ENCODE measurements around the gene ACTRT3.
A peak's percentile ranks its signal among the peaks of the same experiment; 100 is the strongest.

The ACTRT3 gene

GRCh38 chr3:169792359-169792758, 23.0 kb upstream of the ACTRT3 start:
- Histone ChIP-seq H3K4me3 (ENCODE audit: low read length) (no peak overlapping the region), H3K4me1 (ENCODE audit: insufficient read depth, low read length) (no peaks in the 10 kb centered on the region; the same call in 1 of the 2 replicates), H3K27ac (ENCODE audit: low read depth, low read length) (no peak overlapping the region), H3K9me3 (ENCODE audit: insufficient read depth, low read depth, low read length) (no peaks in the 10 kb centered on the region), H3K27me3 (ENCODE audit: insufficient read depth, low read length) (no peaks in the 10 kb centered on the region), H3K36me3 (ENCODE audit: insufficient read depth, low read length) (peaks cover 38% of the 10 kb centered on the region), H3K9ac (ENCODE audit: low read depth, low read length) (no peak overlapping the region)
- WGBS, result 100% methylated on average over 1 of the region's 1 CpG

GRCh38 chr3:169790687-169791429, 21.5 kb upstream of the ACTRT3 start:
- WGBS, result 87% methylated on average over 4 of the region's 4 CpGs
- Histone ChIP-seq H3K4me3 (ENCODE audit: low read length) (no peak overlapping the region), H3K9me3 (ENCODE audit: insufficient read depth, low read depth, low read length) (no peaks in the 10 kb centered on the region), H3K27me3 (ENCODE audit: insufficient read depth, low read length) (no peaks in the 10 kb centered on the region), H3K36me3 (ENCODE audit: insufficient read depth, low read length) (peaks cover 53% of the 10 kb centered on the region), H3K4me1 (ENCODE audit: insufficient read depth, low read length) (no peaks in the 10 kb centered on the region; the same call in 1 of the 2 replicates), H3K9ac (ENCODE audit: low read depth, low read length) (no peak overlapping the region), H3K27ac (ENCODE audit: low read depth, low read length) (no peak overlapping the region)

GRCh38 chr3:169790219-169790618, 20.9 kb upstream of the ACTRT3 start:
- Histone ChIP-seq H3K27ac (ENCODE audit: low read depth, low read length) (no peak overlapping the region), H3K9me3 (ENCODE audit: insufficient read depth, low read depth, low read length) (no peaks in the 10 kb centered on the region), H3K27me3 (ENCODE audit: insufficient read depth, low read length) (no peaks in the 10 kb centered on the region), H3K9ac (ENCODE audit: low read depth, low read length) (no peak overlapping the region), H3K4me3 (ENCODE audit: low read length) (no peak overlapping the region), H3K36me3 (ENCODE audit: insufficient read depth, low read length) (peaks cover 59% of the 10 kb centered on the region), H3K4me1 (ENCODE audit: insufficient read depth, low read length) (no peaks in the 10 kb centered on the region; the same call in 1 of the 2 replicates)

GRCh38 chr3:169787791-169788190, 18.4 kb upstream of the ACTRT3 start:
- H3K9ac ChIP-seq (ENCODE audit: low read depth, low read length), result no peak overlapping the region
- no peaks in the 10 kb centered on the region; the same call in 1 of the 2 replicates for H3K4me1 ChIP-seq (ENCODE audit: insufficient read depth, low read length)
- H3K4me3 ChIP-seq (ENCODE audit: low read length), result no peak overlapping the region
- no CpG with 5 or more reads among the region's 1 CpG for whole genome bisulfite sequencing
- H3K27ac ChIP-seq (ENCODE audit: low read depth, low read length), result no peak overlapping the region
- peaks cover 83% of the 10 kb centered on the region for H3K36me3 ChIP-seq (ENCODE audit: insufficient read depth, low read length)
- H3K27me3 ChIP-seq (ENCODE audit: insufficient read depth, low read length), result no peaks in the 10 kb centered on the region
- no peaks in the 10 kb centered on the region for H3K9me3 ChIP-seq (ENCODE audit: insufficient read depth, low read depth, low read length)

- H3K27ac ChIP-seq (ENCODE audit: low read depth, low read length), result no peak overlapping the region
- H3K4me3 ChIP-seq (ENCODE audit: low read length), result no peak overlapping the region
- H3K9ac ChIP-seq (ENCODE audit: low read depth, low read length), result no peak overlapping the region
- H3K9me3 ChIP-seq (ENCODE audit: insufficient read depth, low read depth, low read length), result no peaks in the 10 kb centered on the region
- H3K4me1 ChIP-seq (ENCODE audit: insufficient read depth, low read length), result no peaks in the 10 kb centered on the region; the same call in 1 of the 2 replicates
- 95% methylated on average over 1 of the region's 4 CpGs for WGBS
- no peaks in the 10 kb centered on the region for H3K27me3 ChIP-seq (ENCODE audit: insufficient read depth, low read length)
- peaks cover 85% of the 10 kb centered on the region for H3K36me3 ChIP-seq (ENCODE audit: insufficient read depth, low read length)
Observed at GRCh38 chr3:169787120-169787519, 17.8 kb upstream of the ACTRT3 start.

- H3K9me3 ChIP-seq (ENCODE audit: insufficient read depth, low read depth, low read length), result no peaks in the 10 kb centered on the region
- WGBS, result 91% methylated on average over 4 of the region's 4 CpGs
- H3K36me3 ChIP-seq (ENCODE audit: insufficient read depth, low read length), result peaks cover 97% of the 10 kb centered on the region
- H3K4me3 ChIP-seq (ENCODE audit: low read length), result no peak overlapping the region
- H3K27ac ChIP-seq (ENCODE audit: low read depth, low read length), result no peak overlapping the region
- no peak overlapping the region for H3K9ac ChIP-seq (ENCODE audit: low read depth, low read length)
- H3K27me3 ChIP-seq (ENCODE audit: insufficient read depth, low read length), result no peaks in the 10 kb centered on the region
- H3K4me1 ChIP-seq (ENCODE audit: insufficient read depth, low read length), result peaks cover under 1% of the 10 kb centered on the region; the same call in 1 of the 2 replicates
Observed at GRCh38 chr3:169781209-169781855, 12.0 kb upstream of the ACTRT3 start.

GRCh38 chr3:169780742-169781141, 11.4 kb upstream of the ACTRT3 start:
- H3K4me3 ChIP-seq (ENCODE audit: low read length), result no peak overlapping the region
- H3K27ac ChIP-seq (ENCODE audit: low read depth, low read length), result no peak overlapping the region
- H3K4me1 ChIP-seq (ENCODE audit: insufficient read depth, low read length), result peaks cover 7% of the 10 kb centered on the region; the same call in 1 of the 2 replicates
- H3K9me3 ChIP-seq (ENCODE audit: insufficient read depth, low read depth, low read length), result no peaks in the 10 kb centered on the region
- H3K36me3 ChIP-seq (ENCODE audit: insufficient read depth, low read length), result peaks cover 97% of the 10 kb centered on the region
- 90% methylated on average over 2 of the region's 2 CpGs for WGBS
- no peaks in the 10 kb centered on the region for H3K27me3 ChIP-seq (ENCODE audit: insufficient read depth, low read length)
- H3K9ac ChIP-seq (ENCODE audit: low read depth, low read length), result no peak overlapping the region

- no peaks in the 10 kb centered on the region for H3K27me3 ChIP-seq (ENCODE audit: insufficient read depth, low read length)
- WGBS, result 71% methylated on average over 4 of the region's 4 CpGs
- no peak overlapping the region for H3K9ac ChIP-seq (ENCODE audit: low read depth, low read length)
- no peak overlapping the region for H3K27ac ChIP-seq (ENCODE audit: low read depth, low read length)
- H3K4me3 ChIP-seq (ENCODE audit: low read length), result no peak overlapping the region
- peaks cover 21% of the 10 kb centered on the region for H3K4me1 ChIP-seq (ENCODE audit: insufficient read depth, low read length)
- H3K36me3 ChIP-seq (ENCODE audit: insufficient read depth, low read length), result peaks cover 85% of the 10 kb centered on the region
- no peaks in the 10 kb centered on the region for H3K9me3 ChIP-seq (ENCODE audit: insufficient read depth, low read depth, low read length)
Observed at GRCh38 chr3:169777822-169778221, 8.5 kb upstream of the ACTRT3 start.

- no peaks in the 10 kb centered on the region for H3K9me3 ChIP-seq (ENCODE audit: insufficient read depth, low read depth, low read length)
- peak overlapping the region; percentile 94; the same call in 1 of the 2 replicates for H3K9ac ChIP-seq (ENCODE audit: low read depth, low read length)
- no peak overlapping the region for H3K27ac ChIP-seq (ENCODE audit: low read depth, low read length)
- H3K27me3 ChIP-seq (ENCODE audit: insufficient read depth, low read length), result no peaks in the 10 kb centered on the region
- peak overlapping the region; percentile 80 for H3K4me3 ChIP-seq (ENCODE audit: low read length)
- H3K4me1 ChIP-seq (ENCODE audit: insufficient read depth, low read length), result peaks cover 21% of the 10 kb centered on the region
- 64% methylated on average over 5 of the region's 5 CpGs for WGBS
- H3K36me3 ChIP-seq (ENCODE audit: insufficient read depth, low read length), result peaks cover 50% of the 10 kb centered on the region
Observed at GRCh38 chr3:169774186-169774585, 4.8 kb upstream of the ACTRT3 start.

- Histone ChIP-seq H3K36me3 (ENCODE audit: insufficient read depth, low read length) (peaks cover 40% of the 10 kb centered on the region), H3K9ac (ENCODE audit: low read depth, low read length) (peak within 1 kb of the TSS; percentile 94), H3K9me3 (ENCODE audit: insufficient read depth, low read depth, low read length) (no peaks in the 10 kb centered on the region), H3K27ac (ENCODE audit: low read depth, low read length) (peak within 1 kb of the TSS; percentile 98), H3K27me3 (ENCODE audit: insufficient read depth, low read length) (no peaks in the 10 kb centered on the region), H3K4me3 (ENCODE audit: low read length) (peak within 1 kb of the TSS; percentile 80), H3K4me1 (ENCODE audit: insufficient read depth, low read length) (peaks cover 21% of the 10 kb centered on the region)
- WGBS, result under 1% methylated on average over 61 of the region's 61 CpGs
Observed at GRCh38 chr3:169772897-169773816, 3.8 kb upstream of the ACTRT3 start, which contains the start of gene MYNN. TSS of gene MYNN (plus strand) at chr3:169773396. CDS start at chr3:169774296, 900 bp downstream.
